ENCODE results near the gene AURKA.

DNA sequence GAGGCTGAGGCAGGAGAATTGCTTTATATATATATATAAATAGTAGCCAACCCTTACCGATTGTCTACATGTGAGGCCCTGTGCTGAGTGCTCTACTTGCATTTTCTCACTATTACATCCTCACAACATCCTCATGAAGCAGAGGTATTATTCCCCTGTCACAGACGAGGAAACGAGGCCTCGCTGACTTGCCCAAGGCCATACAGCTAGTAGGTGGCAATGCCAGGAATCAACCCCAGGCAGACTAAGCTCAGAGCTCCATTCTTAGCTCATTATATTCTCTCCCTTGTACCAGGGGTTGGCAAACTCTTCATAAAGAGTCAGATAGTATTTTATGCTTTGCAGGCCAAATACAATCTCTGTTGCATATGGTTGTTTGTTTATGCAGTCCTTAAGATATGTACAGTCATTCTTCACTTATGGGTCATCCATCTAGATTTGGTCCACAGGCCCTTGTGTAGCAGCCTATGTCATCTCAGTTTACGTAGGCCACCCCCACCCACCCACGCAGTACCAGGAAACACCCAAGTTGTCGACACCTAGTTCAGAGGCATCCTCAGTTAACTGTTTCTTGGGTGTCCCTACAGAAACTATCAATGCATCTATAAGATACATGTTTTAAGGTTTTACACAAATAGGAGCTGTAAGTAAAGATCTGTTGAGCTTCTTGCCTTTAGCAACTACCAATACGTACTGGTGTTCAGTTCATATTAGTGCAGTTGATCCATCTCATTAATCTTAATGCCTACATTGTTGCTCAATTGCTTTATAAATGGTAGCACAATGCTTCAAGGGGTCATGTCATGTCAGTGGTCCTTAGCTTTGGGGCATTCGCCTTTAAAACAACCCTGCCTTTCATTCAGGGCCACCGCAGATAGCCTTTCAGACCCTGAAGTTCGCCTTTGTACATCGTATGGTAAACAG, 23.1 kb upstream of the AURKA start:
- TF ChIP-seq, protein P1, sequence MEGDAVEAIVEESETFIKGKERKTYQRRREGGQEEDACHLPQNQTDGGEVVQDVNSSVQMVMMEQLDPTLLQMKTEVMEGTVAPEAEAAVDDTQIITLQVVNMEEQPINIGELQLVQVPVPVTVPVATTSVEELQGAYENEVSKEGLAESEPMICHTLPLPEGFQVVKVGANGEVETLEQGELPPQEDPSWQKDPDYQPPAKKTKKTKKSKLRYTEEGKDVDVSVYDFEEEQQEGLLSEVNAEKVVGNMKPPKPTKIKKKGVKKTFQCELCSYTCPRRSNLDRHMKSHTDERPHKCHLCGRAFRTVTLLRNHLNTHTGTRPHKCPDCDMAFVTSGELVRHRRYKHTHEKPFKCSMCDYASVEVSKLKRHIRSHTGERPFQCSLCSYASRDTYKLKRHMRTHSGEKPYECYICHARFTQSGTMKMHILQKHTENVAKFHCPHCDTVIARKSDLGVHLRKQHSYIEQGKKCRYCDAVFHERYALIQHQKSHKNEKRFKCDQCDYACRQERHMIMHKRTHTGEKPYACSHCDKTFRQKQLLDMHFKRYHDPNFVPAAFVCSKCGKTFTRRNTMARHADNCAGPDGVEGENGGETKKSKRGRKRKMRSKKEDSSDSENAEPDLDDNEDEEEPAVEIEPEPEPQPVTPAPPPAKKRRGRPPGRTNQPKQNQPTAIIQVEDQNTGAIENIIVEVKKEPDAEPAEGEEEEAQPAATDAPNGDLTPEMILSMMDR (IDR thresholded peaks at IDR 0.05; ENCODE audit: low read length), result no peak
- no peak for TF ChIP-seq EZH2 (IDR thresholded peaks at IDR 0.05; ENCODE audit: borderline replicate concordance, low read length)

Data from OCI-LY1 (cell line).